Keratinocyte (primary cell): ENCODE data around the gene OPALIN.

Experiments used
- EZH2 ChIP-seq: IDR thresholded peaks from one replicate; pipeline ENCODE4 v1.6.1; 2012; ENCODE audit warnings: inconsistent platforms, mild to moderate bottlenecking, low read length, moderate library complexity
- TF ChIP-seq, protein P1 (sequence below), 3 experiments: IDR thresholded peaks in 1 of 3; conservative IDR thresholded peaks in 1 of 3; optimal IDR thresholded peaks in 1 of 3; 2 replicates in 2 of 3; 3 replicates in 1 of 3; pipeline versions ENCODE3 to v1.5.1; 2011; ENCODE audit warnings: low read length in 3 of 3, mild to moderate bottlenecking in 3 of 3, moderate library complexity in 2 of 3, control low read depth in 1 of 3, inconsistent platforms in 1 of 3; ENCODE audit not compliant: insufficient read depth in 2 of 3; ENCODE audit errors: extremely low read depth in 1 of 3

- TF ChIP-seq, protein P1, sequence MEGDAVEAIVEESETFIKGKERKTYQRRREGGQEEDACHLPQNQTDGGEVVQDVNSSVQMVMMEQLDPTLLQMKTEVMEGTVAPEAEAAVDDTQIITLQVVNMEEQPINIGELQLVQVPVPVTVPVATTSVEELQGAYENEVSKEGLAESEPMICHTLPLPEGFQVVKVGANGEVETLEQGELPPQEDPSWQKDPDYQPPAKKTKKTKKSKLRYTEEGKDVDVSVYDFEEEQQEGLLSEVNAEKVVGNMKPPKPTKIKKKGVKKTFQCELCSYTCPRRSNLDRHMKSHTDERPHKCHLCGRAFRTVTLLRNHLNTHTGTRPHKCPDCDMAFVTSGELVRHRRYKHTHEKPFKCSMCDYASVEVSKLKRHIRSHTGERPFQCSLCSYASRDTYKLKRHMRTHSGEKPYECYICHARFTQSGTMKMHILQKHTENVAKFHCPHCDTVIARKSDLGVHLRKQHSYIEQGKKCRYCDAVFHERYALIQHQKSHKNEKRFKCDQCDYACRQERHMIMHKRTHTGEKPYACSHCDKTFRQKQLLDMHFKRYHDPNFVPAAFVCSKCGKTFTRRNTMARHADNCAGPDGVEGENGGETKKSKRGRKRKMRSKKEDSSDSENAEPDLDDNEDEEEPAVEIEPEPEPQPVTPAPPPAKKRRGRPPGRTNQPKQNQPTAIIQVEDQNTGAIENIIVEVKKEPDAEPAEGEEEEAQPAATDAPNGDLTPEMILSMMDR (optimal IDR thresholded peaks at IDR 0.05 in 1 of 3, IDR thresholded peaks at IDR 0.05 in 1 of 3, conservative IDR thresholded peaks at IDR 0.05 in 1 of 3; ENCODE audit: extremely low read depth in 1 of 3, insufficient read depth in 2 of 3, low read length in 3 of 3) = no peak
- no peak for TF ChIP-seq EZH2
Measured at GRCh38 chr10:96337106-96337505, 21.7 kb downstream of the OPALIN start.
